Liver (tissue), 3 donors: ENCODE data around the gene CDK9.
A peak's percentile ranks its signal among the peaks of the same experiment; 100 is the strongest.

Experiments
- REST ChIP-seq: IDR thresholded peaks from 2 replicates; pipeline ENCODE4 v1.6.1; 2016; ENCODE audit warnings: antibody characterized with exemption, mild to moderate bottlenecking
- SP1 ChIP-seq: IDR thresholded peaks from 2 replicates; pipeline ENCODE4 v1.6.1; 2018; ENCODE audit warnings: antibody characterized with exemption, mild to moderate bottlenecking
- YY1 ChIP-seq: IDR thresholded peaks from 2 replicates; pipeline ENCODE4 v1.6.1; 2016; ENCODE audit warnings: antibody characterized with exemption, mild to moderate bottlenecking
- TF ChIP-seq, protein P1 (sequence below): fragments of 150-350 bp; IDR thresholded peaks from 2 replicates; pipeline ENCODE4 v1.5.1; 2017; ENCODE audit warnings: improper control_type of control experiment, low read depth, low read length; ENCODE audit not compliant: missing input control
- donor health status: healthy.
- donor health status: healthy.

- TF ChIP-seq SP1: peak; percentile 75
- TF ChIP-seq, protein P1, sequence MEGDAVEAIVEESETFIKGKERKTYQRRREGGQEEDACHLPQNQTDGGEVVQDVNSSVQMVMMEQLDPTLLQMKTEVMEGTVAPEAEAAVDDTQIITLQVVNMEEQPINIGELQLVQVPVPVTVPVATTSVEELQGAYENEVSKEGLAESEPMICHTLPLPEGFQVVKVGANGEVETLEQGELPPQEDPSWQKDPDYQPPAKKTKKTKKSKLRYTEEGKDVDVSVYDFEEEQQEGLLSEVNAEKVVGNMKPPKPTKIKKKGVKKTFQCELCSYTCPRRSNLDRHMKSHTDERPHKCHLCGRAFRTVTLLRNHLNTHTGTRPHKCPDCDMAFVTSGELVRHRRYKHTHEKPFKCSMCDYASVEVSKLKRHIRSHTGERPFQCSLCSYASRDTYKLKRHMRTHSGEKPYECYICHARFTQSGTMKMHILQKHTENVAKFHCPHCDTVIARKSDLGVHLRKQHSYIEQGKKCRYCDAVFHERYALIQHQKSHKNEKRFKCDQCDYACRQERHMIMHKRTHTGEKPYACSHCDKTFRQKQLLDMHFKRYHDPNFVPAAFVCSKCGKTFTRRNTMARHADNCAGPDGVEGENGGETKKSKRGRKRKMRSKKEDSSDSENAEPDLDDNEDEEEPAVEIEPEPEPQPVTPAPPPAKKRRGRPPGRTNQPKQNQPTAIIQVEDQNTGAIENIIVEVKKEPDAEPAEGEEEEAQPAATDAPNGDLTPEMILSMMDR: no peak
- TF ChIP-seq REST: no peak
- TF ChIP-seq YY1: peak; percentile 46
Measured at GRCh38 chr9:127794001-127794791, 8.4 kb downstream of the CDK9 start.
